Head of caudate nucleus (tissue), 42 donors: ENCODE data around the gene RPE.

Source experiments
- DNase-seq, 42 donors: peaks; one replicate each; pipeline versions ENCODE4 v3.0.0 to v3.0.0-alpha.2; 2020 to 2021; ENCODE audit warnings: mixed read lengths in 7 of 42
- intact Hi-C: fragments of 100-400 bp; cut with DNase I; formaldehyde crosslinking; loops from one replicate; pipeline ENCODE4 v1.15.0; 2022

RPE gene

DNA sequence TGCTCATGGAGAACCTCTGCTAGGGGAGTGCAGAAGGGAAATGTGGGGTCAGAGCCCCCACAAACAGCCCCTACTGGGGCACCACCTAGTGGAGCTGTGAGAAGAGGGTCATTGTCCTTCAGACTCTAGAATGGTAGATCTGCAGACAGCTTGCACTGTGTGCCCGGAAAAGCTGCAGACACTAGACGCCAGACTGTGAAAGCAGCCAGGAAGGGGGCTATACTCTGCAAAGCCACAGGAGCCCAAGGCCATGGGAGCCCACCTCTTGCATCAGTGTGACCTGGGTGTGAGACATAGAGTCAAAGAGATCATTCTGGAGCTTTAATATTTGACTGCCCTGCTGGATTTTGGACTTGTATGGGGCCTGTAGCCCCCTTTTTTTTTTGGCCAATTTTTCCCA, 60.9 kb downstream of the RPE start:
- DNase-seq = no peak
- intact Hi-C loops = no loop called here
